Neural cell (in vitro differentiated cells): ENCODE measurements around the gene ATXN1L. TPM values are rescaled to one million over a fixed set of nuclear protein-coding genes. Genes with fewer than 3 reads are reported as not detected.

Experiments used
- H2AFZ ChIP-seq: fragments of 200-600, 300-800 bp; sonication (generic), shearing (Covaris generic); 2 replicates; pipeline ENCODE4 v1.6.0; 2014; ENCODE audit warnings: low read depth, mild to moderate bottlenecking, antibody characterized with exemption, low read length, moderate library complexity
- H3F3A ChIP-seq: fragments of 200-600 bp; shearing (Covaris generic); 2 replicates; pipeline ENCODE4 v1.6.1; 2016; ENCODE audit warnings: mild to moderate bottlenecking, moderate library complexity, mixed read lengths, antibody characterized with exemption, low read length; ENCODE audit not compliant: insufficient read depth, poor library complexity, severe bottlenecking
- H3K27ac ChIP-seq: fragments of 200-600, 300-800 bp; sonication (generic), shearing (Covaris generic); 2 replicates; pipeline ENCODE4 v1.5.1; 2014; ENCODE audit warnings: mild to moderate bottlenecking, low read length, moderate library complexity
- H3K27me3 ChIP-seq: fragments of 300-800, 200-600 bp; sonication (generic), shearing (Covaris generic); 2 replicates; pipeline ENCODE4 v1.6.0; 2014; ENCODE audit warnings: mild to moderate bottlenecking, low read depth, low read length, moderate library complexity; ENCODE audit not compliant: insufficient read depth
- H3K36me3 ChIP-seq: fragments of 300-800, 200-600 bp; sonication (generic), shearing (Covaris generic); 2 replicates; pipeline ENCODE4 v1.5.1; 2014; ENCODE audit warnings: mild to moderate bottlenecking, antibody characterized with exemption, low read length, moderate library complexity; ENCODE audit not compliant: insufficient read depth
- H3K4me2 ChIP-seq: fragments of 300-800, 200-600 bp; sonication (generic), shearing (Covaris generic); 2 replicates; pipeline ENCODE4 v1.6.0; 2014; ENCODE audit warnings: mild to moderate bottlenecking, low read length
- H3K4me3 ChIP-seq: fragments of 300-800, 200-600 bp; sonication (generic), shearing (Covaris generic); 2 replicates; pipeline ENCODE4 v1.5.1; 2014; ENCODE audit warnings: mild to moderate bottlenecking, low read length, moderate library complexity
- H3K79me2 ChIP-seq: fragments of 200-600 bp; shearing (Covaris generic); replicated peaks from 2 replicates; pipeline ENCODE4 v1.6.0; 2014; ENCODE audit warnings: mild to moderate bottlenecking, low read length, moderate library complexity; ENCODE audit not compliant: insufficient read depth
- H3K9ac ChIP-seq: fragments of 300-800, 200-600 bp; sonication (generic), shearing (Covaris generic); 2 replicates; pipeline ENCODE4 v1.6.1; 2016; ENCODE audit warnings: mild to moderate bottlenecking, low read length, mixed read lengths
- H3K9me2 ChIP-seq: fragments of 200-600 bp; shearing (Covaris generic); 2 replicates; pipeline ENCODE4 v1.6.1; 2016; ENCODE audit warnings: mild to moderate bottlenecking, low read length, mixed read lengths; ENCODE audit not compliant: insufficient read depth
- H3K9me3 ChIP-seq: fragments of 200-600, 300-800 bp; sonication (generic), shearing (Covaris generic); 2 replicates; pipeline ENCODE4 v1.6.1; 2016; ENCODE audit warnings: mild to moderate bottlenecking, mixed run types, low read length, moderate library complexity, mixed read lengths
- H4K20me1 ChIP-seq: fragments of 200-600 bp; shearing (Covaris generic); 2 replicates; pipeline ENCODE4 v1.6.1; 2016; ENCODE audit warnings: mild to moderate bottlenecking, mixed run types; ENCODE audit not compliant: insufficient read depth
- CTCF ChIP-seq: fragments of 450-650 bp; IDR thresholded peaks from 2 replicates; pipeline ENCODE4 v1.5.1; 2014; ENCODE audit warnings: antibody characterized with exemption, mild to moderate bottlenecking, moderate library complexity; ENCODE audit not compliant: poor library complexity, severe bottlenecking
- EP300 ChIP-seq: fragments of 450-650 bp; conservative IDR thresholded peaks from 2 replicates; pipeline ENCODE4 v1.6.1; 2014; ENCODE audit warnings: antibody characterized with exemption, mild to moderate bottlenecking, moderate library complexity; ENCODE audit not compliant: poor library complexity, severe bottlenecking
- EZH2 ChIP-seq: fragments of 200-600, 300-800 bp; shearing (Covaris generic), sonication (generic); IDR thresholded peaks from 2 replicates; pipeline ENCODE4 v1.6.1; 2014; ENCODE audit warnings: antibody characterized with exemption, low read length, borderline replicate concordance, mild to moderate bottlenecking; ENCODE audit not compliant: insufficient read depth, poor library complexity, severe bottlenecking
- MXI1 ChIP-seq: fragments of 450-650 bp; conservative IDR thresholded peaks from 2 replicates; pipeline ENCODE4 v1.6.1; 2014; ENCODE audit warnings: antibody characterized with exemption, mild to moderate bottlenecking; ENCODE audit not compliant: poor library complexity, severe bottlenecking
- POLR2AphosphoS5 ChIP-seq: IDR thresholded peaks from 2 replicates; pipeline ENCODE4 v1.6.1; 2012
- REST ChIP-seq: IDR thresholded peaks from 2 replicates; pipeline ENCODE4 v1.6.1; 2012; ENCODE audit warnings: borderline replicate concordance
- SMC3 ChIP-seq: fragments of 450-650 bp; conservative IDR thresholded peaks from 2 replicates; pipeline ENCODE4 v1.6.1; 2014; ENCODE audit warnings: antibody characterized with exemption, mild to moderate bottlenecking, moderate library complexity; ENCODE audit not compliant: poor library complexity
- TAF1 ChIP-seq: IDR thresholded peaks from 2 replicates; pipeline ENCODE4 v1.6.1; 2012; ENCODE audit warnings: low read depth
- polyA minus RNA-seq: library from RNA; depleted of rRNA, polyadenylated mRNA; stranded (reverse); fragments of >200 nt; gene quantifications from 2 replicates; pipeline ENCODE4 v1.2.3, GENCODE V29; 2014
- polyA plus RNA-seq: library from polyadenylated mRNA; depleted of rRNA; stranded (reverse); fragments of >200 nt; gene quantifications from 2 replicates; pipeline ENCODE4 v1.2.3, GENCODE V29; 2014

ATXN1L gene
- polyA plus RNA-seq (8.1 and 9.5 TPM in 2 replicates), polyA minus RNA-seq (24.9 and 26.3 TPM in 2 replicates)

GRCh38 chr16:71845639-71846430, at the start of gene ATXN1L:
Gene ATXN1L (plus strand): TSS chr16:71845976. CDS start chr16:71849741, 3,765 bp downstream.
- no peaks in the 10 kb centered on the region for H3K9me3 ChIP-seq

More at GRCh38 chr16:71845639-71846430, at the start of gene ATXN1L:
- H3K27ac ChIP-seq: peak within 1 kb of the TSS; percentile 52
- H3F3A ChIP-seq: no peaks in the 10 kb centered on the region
- H3K9ac ChIP-seq: peak within 1 kb of the TSS; percentile 94
- H3K4me2 ChIP-seq: peak within 1 kb of the TSS; percentile 88
- no peaks in the 10 kb centered on the region for H4K20me1 ChIP-seq
- H3K36me3 ChIP-seq: no peaks in the 10 kb centered on the region
- peak; percentile 23 for TF ChIP-seq REST
- peak; percentile 96 for TF ChIP-seq POLR2AphosphoS5
- TF ChIP-seq EP300: peak; percentile 78
- no peak for TF ChIP-seq SMC3
- peak; percentile 61 for TF ChIP-seq TAF1
- TF ChIP-seq CTCF: peak; percentile 34
- no peak for TF ChIP-seq EZH2
- TF ChIP-seq MXI1: peak; percentile 74
- H2AFZ ChIP-seq: peak within 1 kb of the TSS; percentile 85
- H3K27me3 ChIP-seq: no peaks in the 10 kb centered on the region
- peaks cover 25% of the 10 kb centered on the region for H3K79me2 ChIP-seq
- peak within 1 kb of the TSS; percentile 86 for H3K4me3 ChIP-seq
- H3K9me2 ChIP-seq: no peaks in the 10 kb centered on the region
